Measurements from ENCODE around the gene OSBPL8. TPM values are rescaled to one million over a fixed set of nuclear protein-coding genes. Genes with fewer than 3 reads are reported as not detected.
"Not testable (repeated sequence)": the region's sequence is repeated elsewhere in the genome, so short reads cannot be mapped to it uniquely, and the experiment has no call there.

OSBPL8 gene
- total RNA-seq, 1 donor from 2014 or later = 118 TPM

GRCh38 chr12:76530516-76530915, 29.1 kb downstream of the OSBPL8 start:
- intact Hi-C loops (cut with micrococcal nuclease) = no loop called here

- intact Hi-C loops (cut with micrococcal nuclease) = no loop called here
Measured at GRCh38 chr12:76529226-76529918, 30.2 kb downstream of the OSBPL8 start.

- intact Hi-C loops (cut with micrococcal nuclease) = no loop called here
Measured at GRCh38 chr12:76523408-76523807, 36.2 kb downstream of the OSBPL8 start.

DNA sequence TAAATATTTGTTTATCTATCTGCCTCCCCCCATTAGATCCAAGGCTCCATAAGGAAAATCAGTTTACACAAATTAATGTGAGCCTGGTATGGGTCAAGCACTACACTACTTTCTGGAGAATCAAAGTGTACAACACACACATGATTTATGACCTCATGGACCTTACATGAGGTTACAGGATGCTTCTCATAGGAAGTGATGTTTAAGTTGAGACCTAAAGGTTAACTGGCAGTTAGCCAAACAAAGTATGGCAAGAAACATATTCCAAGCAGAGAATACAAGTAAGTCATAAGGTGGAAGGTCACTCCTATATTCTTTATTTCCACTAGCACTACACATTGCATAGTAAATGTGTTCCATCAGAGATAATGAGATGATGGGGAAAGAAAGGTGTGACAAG, 39.2 kb downstream of the OSBPL8 start:
- intact Hi-C loops (cut with micrococcal nuclease) = no loop called here

GRCh38 chr12:76519538-76519937, 40.0 kb downstream of the OSBPL8 start:
- intact Hi-C loops (cut with micrococcal nuclease) = no loop called here

GRCh38 chr12:76518699-76519098, 40.9 kb downstream of the OSBPL8 start:
- intact Hi-C loops (cut with micrococcal nuclease) = no loop called here

DNA sequence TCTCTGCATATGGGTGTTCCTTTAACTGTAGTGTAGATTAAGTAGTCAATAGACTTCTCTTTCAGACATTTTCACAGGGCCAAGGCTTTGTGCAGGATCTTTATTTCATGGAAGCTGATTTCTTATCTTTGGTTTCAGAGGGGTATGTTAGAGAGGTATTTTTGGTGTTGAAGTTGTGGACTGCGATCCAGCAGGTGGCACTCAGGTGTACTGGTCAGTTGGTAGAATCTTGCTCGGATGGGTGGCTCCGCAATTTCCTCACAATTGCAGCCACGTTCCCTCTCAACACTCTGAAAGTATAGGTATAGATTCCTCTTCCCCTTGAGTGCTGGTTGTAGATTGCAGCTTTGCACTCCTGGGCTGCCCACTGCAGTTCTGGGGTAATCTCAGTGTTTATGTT, 44.3 kb downstream of the OSBPL8 start:
- intact Hi-C loops (cut with micrococcal nuclease) = no loop called here

DNA sequence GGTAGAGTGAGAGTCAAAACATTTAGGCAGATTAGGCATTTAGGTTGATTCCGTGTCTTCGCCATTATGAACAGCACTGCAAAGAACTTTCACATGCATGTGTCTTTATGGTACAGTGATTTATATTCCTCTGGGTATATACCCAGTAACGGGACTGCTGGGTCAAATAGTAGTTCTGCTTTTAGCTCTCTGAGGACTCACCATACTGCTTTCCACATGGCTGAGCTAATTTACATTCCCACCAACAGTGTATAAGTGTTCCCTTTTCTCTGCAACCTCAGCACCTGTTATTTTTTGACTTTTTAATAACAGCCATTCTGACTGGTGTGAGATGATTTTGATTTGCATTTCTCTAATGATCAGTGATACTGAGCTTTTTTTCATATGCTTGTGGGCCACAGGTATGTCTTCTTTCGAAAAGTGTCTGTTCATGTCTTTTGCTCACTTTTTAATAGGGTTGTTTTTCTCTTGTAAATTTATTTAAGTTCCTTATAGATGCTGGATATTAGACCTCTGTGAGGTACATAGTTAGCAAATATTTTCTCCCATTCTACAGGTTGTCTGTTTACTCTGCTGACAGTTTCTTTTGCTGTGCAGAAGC, 48.4 kb downstream of the OSBPL8 start:
- intact Hi-C loops (cut with micrococcal nuclease) = not testable (repeated sequence)

GRCh38 chr12:76508128-76508980, 51.2 kb downstream of the OSBPL8 start:
- intact Hi-C loops (cut with micrococcal nuclease) = no loop called here

DNA sequence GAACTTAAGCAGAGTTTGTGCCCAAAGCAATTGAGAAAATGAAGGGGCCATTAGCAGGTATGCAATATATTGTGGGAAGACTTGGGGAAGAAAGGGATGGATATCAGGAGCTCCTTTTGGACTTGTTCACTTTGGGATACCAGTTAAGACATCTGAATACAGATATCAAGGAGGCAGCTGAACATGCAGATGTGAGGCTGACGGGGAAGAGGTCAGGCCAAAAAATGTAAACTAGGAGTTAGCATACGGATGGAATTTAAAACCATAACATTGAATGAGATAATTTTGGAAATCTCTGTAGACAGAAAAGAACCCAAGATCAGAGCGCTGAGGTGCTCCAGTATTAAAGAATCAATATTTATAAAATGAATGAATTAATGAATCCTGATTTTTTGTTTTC, 53.4 kb downstream of the OSBPL8 start:
- intact Hi-C loops (cut with micrococcal nuclease) = no loop called here

DNA sequence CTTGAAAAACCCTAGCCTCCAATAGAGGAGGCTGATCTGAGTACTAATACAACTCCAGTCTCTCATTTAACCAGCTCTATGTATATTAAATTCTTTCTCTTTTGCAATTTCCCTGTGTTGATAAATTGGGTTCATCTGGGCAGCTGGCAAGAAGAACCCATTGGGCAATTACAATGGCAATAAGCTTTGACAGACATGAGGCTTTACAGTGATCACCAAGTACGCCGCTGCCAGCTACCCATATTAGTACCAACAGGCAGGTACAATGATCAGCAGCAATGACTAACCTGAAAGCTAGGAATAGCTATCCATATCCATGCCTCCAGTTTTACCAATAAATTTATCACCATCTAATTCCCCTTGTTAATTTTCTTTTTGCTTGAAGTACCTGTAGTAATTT, 54.5 kb downstream of the OSBPL8 start:
- intact Hi-C loops (cut with micrococcal nuclease) = no loop called here

DNA sequence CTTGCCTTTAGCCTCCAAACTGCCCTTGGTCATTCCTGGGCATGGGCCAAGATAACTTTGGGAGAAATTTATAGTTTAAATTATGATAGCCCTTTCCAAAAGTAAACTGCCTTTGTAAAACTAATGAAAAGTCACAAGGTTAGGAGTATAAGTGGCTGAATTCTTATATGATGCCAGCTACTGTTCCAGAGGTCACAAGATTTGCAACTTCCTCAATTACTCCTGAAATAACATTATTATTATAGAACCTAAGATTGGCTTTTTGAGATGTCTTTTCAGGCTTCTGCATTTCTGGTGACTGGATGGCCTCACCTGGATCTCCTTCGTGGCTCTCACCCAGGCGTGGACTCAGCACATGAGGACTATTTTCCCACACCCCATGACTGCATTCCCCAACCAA, 55.0 kb downstream of the OSBPL8 start:
- intact Hi-C loops (cut with micrococcal nuclease) = no loop called here

GRCh38 chr12:76503957-76504356, 55.6 kb downstream of the OSBPL8 start:
- intact Hi-C loops (cut with micrococcal nuclease) = no loop called here

- intact Hi-C loops (cut with micrococcal nuclease) = no loop called here
Measured at GRCh38 chr12:76501390-76501789, 58.2 kb downstream of the OSBPL8 start.

GRCh38 chr12:76499136-76499535, 60.4 kb downstream of the OSBPL8 start:
- intact Hi-C loops (cut with micrococcal nuclease) = not testable (repeated sequence)

DNA sequence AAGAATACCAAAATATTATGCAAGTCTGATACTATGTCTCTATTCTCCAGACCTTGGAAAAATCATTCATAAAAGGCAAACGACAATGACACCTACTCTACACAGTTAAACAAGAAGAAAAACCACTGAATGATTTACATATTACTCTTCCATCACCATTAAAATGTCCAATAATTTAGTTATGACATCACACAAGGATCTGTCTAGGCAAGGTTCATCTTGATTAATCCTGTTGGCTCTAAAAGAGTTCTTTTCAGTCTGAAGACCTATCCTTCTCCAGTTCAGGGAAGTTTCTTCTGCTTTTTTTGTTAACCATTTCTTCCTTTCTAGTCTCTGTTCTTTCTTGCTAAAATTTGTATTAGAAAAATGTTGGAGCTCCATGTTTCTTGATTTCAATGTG, 64.0 kb downstream of the OSBPL8 start:
- intact Hi-C loops (cut with micrococcal nuclease) = no loop called here

DNA sequence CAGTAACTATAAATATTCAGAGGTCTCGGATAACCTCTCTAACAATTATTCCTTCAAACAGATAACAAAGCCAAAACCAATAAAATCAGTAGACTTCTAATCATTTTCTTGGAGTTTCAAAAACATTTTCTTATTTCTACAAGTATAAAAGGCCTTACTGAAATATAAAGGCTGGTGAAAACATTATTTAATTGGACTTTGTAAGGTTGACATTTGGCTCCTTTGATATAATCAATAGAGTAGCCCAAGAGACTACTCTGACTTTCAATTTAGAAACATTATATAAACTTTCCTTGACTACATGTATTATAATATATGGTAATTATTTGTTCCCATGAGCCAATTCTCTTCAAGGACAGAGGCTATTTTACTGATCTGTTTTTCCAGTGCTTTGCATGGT, 68.3 kb downstream of the OSBPL8 start:
- intact Hi-C loops (cut with micrococcal nuclease) = no loop called here

DNA sequence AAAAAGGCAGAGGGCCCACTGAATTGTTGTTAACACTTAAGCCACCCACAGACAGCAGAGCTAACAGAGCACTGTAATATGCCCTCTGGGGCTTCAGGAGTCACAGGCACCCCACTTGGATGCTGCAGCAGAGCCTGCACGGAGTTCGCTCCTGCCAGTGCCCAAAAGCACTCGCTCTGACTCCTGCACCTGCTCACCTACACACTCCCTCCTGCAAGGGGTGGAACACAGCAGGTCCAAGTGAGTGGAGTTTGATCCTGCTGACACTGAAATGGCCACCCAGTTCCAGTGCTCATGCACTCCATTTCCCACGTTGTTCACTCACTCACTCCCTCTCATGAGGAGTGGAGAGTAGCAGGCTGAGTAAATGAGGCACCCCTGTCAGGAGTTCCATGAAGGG, 68.8 kb downstream of the OSBPL8 start:
- intact Hi-C loops (cut with micrococcal nuclease) = no loop called here

GRCh38 chr12:76489737-76490136, 69.8 kb downstream of the OSBPL8 start:
- intact Hi-C loops (cut with micrococcal nuclease) = no loop called here

- intact Hi-C loops (cut with micrococcal nuclease) = no loop called here
Measured at GRCh38 chr12:76486011-76486410, 73.6 kb downstream of the OSBPL8 start.

DNA sequence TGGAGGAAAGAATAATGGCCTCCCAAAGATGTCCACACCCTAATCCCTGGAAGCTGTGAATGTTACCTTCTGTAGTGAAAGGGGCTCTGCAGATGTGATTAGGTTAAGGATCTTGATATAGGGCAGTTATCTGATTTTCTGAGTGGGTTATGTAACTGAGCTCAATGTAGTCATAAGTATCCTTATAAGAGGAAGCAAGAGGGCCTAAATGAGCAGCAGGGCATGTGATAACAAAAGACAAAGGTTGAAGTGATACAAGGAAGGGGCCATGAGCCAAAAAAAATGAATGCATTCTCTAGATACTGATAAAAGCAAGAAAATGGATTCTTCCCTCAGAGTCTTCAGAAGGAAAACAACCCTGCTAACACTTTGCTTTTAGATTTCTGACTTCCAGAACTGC, 78.8 kb downstream of the OSBPL8 start:
- intact Hi-C loops (cut with micrococcal nuclease) = no loop called here

DNA sequence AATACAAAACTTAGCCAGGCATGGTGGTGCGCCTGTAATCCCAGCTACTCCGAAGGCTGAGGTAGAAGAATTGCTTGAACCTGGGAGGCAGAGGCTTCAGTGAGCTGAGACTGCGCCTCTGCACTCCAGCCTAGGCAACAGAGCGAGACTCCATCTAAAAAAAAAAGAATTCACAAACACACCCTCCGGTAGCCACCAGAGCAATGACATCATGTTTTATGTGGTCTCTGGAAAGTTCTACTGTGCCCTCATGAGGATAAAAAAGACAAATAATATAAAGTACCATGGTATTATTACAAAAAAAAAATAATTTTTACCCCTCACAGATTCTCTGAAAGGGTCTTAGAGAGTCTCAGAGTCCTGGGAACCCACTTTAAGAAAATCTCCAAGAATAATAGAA, 81.5 kb downstream of the OSBPL8 start:
- intact Hi-C loops (cut with micrococcal nuclease) = no loop called here
